GM12891 (cell line): ENCODE data around the gene TCHH.
"Not testable (repeated sequence)": the region's sequence is repeated elsewhere in the genome, so short reads cannot be mapped to it uniquely, and the experiment has no call there.

Experiments
- PAX5 ChIP-seq: IDR thresholded peaks from 2 replicates; pipeline ENCODE4 v1.6.1; 2011; ENCODE audit warnings: low read length, moderate library complexity, mild to moderate bottlenecking; ENCODE audit not compliant: insufficient read depth, severe bottlenecking
- POLR2A ChIP-seq: IDR thresholded peaks from 2 replicates; pipeline ENCODE4 v1.6.1; 2011; ENCODE audit warnings: low read depth, low read length, control low read depth
- POLR2AphosphoS5 ChIP-seq: IDR thresholded peaks from 2 replicates; pipeline ENCODE4 v1.6.1; 2011; ENCODE audit warnings: low read depth, low read length, control low read depth
- TAF1 ChIP-seq: IDR thresholded peaks from 2 replicates; pipeline ENCODE4 v1.6.1; 2011; ENCODE audit warnings: low read depth, low read length, control low read depth

DNA sequence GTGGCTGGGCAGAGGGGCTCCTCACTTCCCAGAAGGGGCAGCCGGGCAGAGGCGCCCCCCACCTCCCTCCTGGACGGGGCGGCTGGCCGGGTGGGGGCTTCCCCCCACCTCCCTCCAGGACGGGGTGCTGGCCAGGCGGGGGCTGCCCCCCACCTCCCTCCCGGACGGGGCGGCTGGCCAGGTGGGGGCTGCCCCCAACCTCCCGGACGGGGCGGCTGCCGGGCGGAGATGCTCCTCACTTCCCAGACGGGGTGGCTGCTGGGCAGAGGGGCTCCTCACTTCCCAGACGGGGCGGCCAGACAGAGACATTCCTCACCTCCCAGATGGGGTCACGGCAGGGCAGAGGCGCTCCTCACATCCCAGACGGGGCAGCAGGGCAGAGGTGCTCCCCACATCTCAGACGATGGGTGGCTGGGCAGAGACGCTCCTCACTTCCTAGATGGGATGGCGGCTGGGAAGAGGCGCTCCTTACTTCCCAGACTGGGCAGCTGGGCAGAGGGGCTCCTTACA lies 29.5 kb upstream of the TCHH start:
- TF ChIP-seq POLR2A, TAF1, POLR2AphosphoS5, PAX5: not testable (repeated sequence)
